Astrocyte of the spinal cord (primary cell): ENCODE measurements around the gene RALGAPA1.
"Not testable (repeated sequence)": the region's sequence is repeated elsewhere in the genome, so short reads cannot be mapped to it uniquely, and the experiment has no call there.

Experiments used
- DNase-seq: peaks from one replicate; pipeline ENCODE4 v3.0.0; 2011; ENCODE audit warnings: low read depth, low spot score
- H3K4me3 ChIP-seq: 2 replicates; pipeline ENCODE4 v1.5.1; 2011; ENCODE audit warnings: low read depth, mild to moderate bottlenecking, low read length, moderate library complexity
- in situ Hi-C: cut with HindIII; loops from 2 replicates; pipeline ENCODE4 v1.10.0; 2017; ENCODE audit warnings: low sequenced_read_pairs
- TF ChIP-seq, protein P1 (sequence below): IDR thresholded peaks from 2 replicates; pipeline ENCODE4 v1.5.1; 2012; ENCODE audit warnings: low read depth, mild to moderate bottlenecking, low read length, inconsistent platforms

The RALGAPA1 gene

DNA sequence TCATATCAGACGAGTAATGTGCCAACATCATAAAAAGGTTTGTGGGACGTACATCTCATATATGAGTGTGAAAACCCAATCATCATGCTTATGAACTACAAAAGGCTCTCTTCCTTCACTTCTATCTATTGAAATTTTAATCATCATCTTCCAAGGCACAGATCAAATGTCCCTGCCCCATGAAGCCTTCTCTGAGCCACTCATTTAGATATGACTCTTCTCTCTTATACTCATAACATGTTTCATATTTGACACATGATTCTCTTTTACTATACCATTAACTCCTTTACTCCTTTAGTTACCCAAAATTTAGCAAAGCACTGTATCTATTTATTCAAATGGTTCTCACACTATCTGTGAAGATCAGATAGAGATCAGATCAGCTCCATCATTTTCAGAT lies 22.2 kb downstream of the RALGAPA1 start:
- in situ Hi-C loops = no loop called here
- no peak for DNase-seq
- TF ChIP-seq, protein P1, sequence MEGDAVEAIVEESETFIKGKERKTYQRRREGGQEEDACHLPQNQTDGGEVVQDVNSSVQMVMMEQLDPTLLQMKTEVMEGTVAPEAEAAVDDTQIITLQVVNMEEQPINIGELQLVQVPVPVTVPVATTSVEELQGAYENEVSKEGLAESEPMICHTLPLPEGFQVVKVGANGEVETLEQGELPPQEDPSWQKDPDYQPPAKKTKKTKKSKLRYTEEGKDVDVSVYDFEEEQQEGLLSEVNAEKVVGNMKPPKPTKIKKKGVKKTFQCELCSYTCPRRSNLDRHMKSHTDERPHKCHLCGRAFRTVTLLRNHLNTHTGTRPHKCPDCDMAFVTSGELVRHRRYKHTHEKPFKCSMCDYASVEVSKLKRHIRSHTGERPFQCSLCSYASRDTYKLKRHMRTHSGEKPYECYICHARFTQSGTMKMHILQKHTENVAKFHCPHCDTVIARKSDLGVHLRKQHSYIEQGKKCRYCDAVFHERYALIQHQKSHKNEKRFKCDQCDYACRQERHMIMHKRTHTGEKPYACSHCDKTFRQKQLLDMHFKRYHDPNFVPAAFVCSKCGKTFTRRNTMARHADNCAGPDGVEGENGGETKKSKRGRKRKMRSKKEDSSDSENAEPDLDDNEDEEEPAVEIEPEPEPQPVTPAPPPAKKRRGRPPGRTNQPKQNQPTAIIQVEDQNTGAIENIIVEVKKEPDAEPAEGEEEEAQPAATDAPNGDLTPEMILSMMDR = no peak

DNA sequence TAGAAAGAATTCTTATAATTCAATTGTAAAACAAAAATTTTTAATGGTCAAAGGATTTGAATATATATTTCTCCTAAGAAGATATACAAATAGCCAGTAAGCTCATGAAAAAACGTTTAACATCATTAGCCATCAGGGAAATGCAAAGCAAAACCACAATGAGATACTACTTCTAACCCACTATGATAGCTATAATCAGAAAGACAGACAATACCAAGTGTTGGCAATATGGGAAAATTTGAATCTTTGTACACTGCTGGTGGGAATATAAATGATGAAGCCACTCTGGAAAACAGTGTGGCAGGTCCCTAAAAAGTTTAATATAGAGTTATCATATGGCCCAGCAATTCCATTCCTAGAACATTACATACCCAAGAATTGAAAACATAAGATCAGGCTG lies 25.4 kb downstream of the RALGAPA1 start:
- no peak overlapping the region for H3K4me3 ChIP-seq
- in situ Hi-C loops = no loop called here
- DNase-seq = no peak
- TF ChIP-seq, protein P1 = no peak

More for the DNA sequence above, 22.2 kb downstream of the RALGAPA1 start:
- H3K4me3 ChIP-seq = no peak overlapping the region

- in situ Hi-C loops = no loop called here
- TF ChIP-seq, protein P1 = no peak
- no peak overlapping the region for H3K4me3 ChIP-seq
- DNase-seq = no peak
Observed at GRCh38 chr14:35779368-35779767, 29.7 kb downstream of the RALGAPA1 start.

GRCh38 chr14:35777550-35777949 lies 31.5 kb downstream of the RALGAPA1 start:
- DNase-seq, H3K4me3 ChIP-seq, in situ Hi-C loops: not testable (repeated sequence)

DNA sequence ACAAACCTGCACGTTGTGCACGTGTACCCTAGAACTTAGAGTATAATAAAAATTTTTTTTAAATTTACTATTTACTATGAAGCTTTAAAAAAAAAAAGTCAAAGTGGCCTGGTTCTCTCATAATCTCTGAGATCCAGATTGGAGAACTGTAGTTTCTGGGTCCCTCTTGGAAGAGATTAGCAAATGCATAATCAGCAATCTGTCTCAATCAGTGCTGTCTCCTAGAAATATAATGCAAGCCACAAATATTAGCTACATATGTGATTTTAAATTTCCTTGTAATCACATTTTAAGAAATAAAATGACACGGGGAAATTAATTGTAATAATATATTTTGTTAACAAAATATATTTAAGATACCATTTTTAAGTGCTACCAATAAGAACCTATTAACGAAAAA lies 32.3 kb downstream of the RALGAPA1 start:
- H3K4me3 ChIP-seq = no peak overlapping the region
- in situ Hi-C loops = no loop called here
- TF ChIP-seq, protein P1 = no peak
- no peak for DNase-seq

DNA sequence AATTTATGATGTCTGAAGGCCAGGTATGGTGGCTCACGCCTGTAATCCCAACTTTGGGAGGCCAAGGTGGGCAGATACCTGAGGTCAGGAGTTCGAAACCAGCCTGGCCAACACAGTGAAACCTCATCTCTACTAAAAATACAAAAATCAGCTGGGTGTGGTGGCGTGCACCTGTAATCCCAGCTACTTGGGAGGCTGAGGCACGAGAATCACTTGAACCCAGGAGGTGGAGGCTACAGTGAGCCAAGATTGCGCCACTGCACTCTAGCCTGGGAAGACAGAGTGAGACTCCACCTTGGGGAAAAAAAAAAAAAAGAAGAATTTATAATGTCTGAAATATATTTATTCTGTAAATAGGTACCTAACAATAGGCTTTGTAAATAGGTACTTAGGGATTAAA lies 33.0 kb downstream of the RALGAPA1 start:
- DNase-seq, in situ Hi-C loops, H3K4me3 ChIP-seq: not testable (repeated sequence)

DNA sequence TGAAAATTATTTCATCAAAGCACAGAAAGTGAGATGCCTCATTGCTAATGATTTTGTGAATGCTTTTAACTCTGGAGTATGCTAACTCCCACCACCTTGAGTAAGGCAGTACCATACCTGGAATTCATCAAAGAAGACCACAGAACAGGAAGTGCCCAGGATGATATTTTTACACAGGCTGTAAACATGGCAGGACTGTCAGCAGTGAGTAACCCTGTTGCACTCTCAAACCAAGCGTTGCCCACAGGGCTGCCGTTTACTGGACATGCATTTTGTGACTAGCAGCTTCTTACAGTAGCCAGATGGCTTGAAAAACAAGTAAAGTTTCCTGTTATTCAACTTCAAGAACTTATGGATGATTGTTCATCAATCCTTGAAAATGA lies 42.4 kb downstream of the RALGAPA1 start:
- TF ChIP-seq, protein P1 = no peak
- DNase-seq = no peak
- H3K4me3 ChIP-seq = no peak overlapping the region
- in situ Hi-C loops = no loop called here

GRCh38 chr14:35766036-35766699 lies 42.9 kb downstream of the RALGAPA1 start:
- in situ Hi-C loops = no loop called here
- TF ChIP-seq, protein P1 = no peak
- no peak overlapping the region for H3K4me3 ChIP-seq
- DNase-seq = no peak
